ENCODE results near the gene HAPLN1. TPM values are rescaled to one million over a fixed set of nuclear protein-coding genes. Genes with fewer than 3 reads are reported as not detected.

Gene HAPLN1
- total RNA-seq, 4 donors from 2014 or later: 0.31 to 1.8 (median 0.86) TPM

GRCh38 chr5:83689881-83690280 lies 30.8 kb downstream of the HAPLN1 start:
- Histone ChIP-seq H3K36me3 (no peaks in the 10 kb centered on the region), H3K4me1 (no peaks in the 10 kb centered on the region), H3K27me3 (no peaks in the 10 kb centered on the region), H3K27ac (no peak overlapping the region), H3K9me3 (no peaks in the 10 kb centered on the region), H3K4me3 (no peak overlapping the region)
- WGBS, 2 donors (ENCODE audit: low coverage in 1 of 2): 0 to 83% methylated on average over 1 of the region's 1 CpG
- ATAC-seq: no peak
- TF ChIP-seq CTCF (IDR thresholded peaks at IDR 0.05) (no peak), POLR2AphosphoS5 (IDR thresholded peaks at IDR 0.05) (no peak), EP300 (IDR thresholded peaks at IDR 0.05) (no peak), POLR2A (IDR thresholded peaks at IDR 0.05) (no peak)

GRCh38 chr5:83688281-83688680 lies 32.4 kb downstream of the HAPLN1 start:
- Histone ChIP-seq H3K9me3 (no peaks in the 10 kb centered on the region), H3K27ac (no peak overlapping the region), H3K4me3 (no peak overlapping the region), H3K36me3 (no peaks in the 10 kb centered on the region), H3K27me3 (no peaks in the 10 kb centered on the region), H3K4me1 (no peaks in the 10 kb centered on the region)
- 85 to 89% methylated on average over 4 of the region's 4 CpGs for WGBS, 2 donors (ENCODE audit: low coverage in 1 of 2)
- ATAC-seq: no peak
- TF ChIP-seq POLR2AphosphoS5 (IDR thresholded peaks at IDR 0.05): no peak
- TF ChIP-seq CTCF (IDR thresholded peaks at IDR 0.05): no peak
- no peak for TF ChIP-seq EP300 (IDR thresholded peaks at IDR 0.05)
- no peak for TF ChIP-seq POLR2A (IDR thresholded peaks at IDR 0.05)

GRCh38 chr5:83687124-83687619 lies 33.5 kb downstream of the HAPLN1 start:
- WGBS, 2 donors (ENCODE audit: low coverage in 1 of 2): 63 to 66% methylated on average over 2 of the region's 2 CpGs
- ATAC-seq: no peak

GRCh38 chr5:83686251-83686650 lies 34.4 kb downstream of the HAPLN1 start:
- Histone ChIP-seq H3K27ac (no peak overlapping the region), H3K4me1 (no peaks in the 10 kb centered on the region), H3K27me3 (no peaks in the 10 kb centered on the region), H3K4me3 (no peak overlapping the region), H3K36me3 (no peaks in the 10 kb centered on the region), H3K9me3 (no peaks in the 10 kb centered on the region)
- ATAC-seq: no peak
- TF ChIP-seq POLR2A (IDR thresholded peaks at IDR 0.05): no peak
- no peak for TF ChIP-seq EP300 (IDR thresholded peaks at IDR 0.05)
- no peak for TF ChIP-seq CTCF (IDR thresholded peaks at IDR 0.05)
- no peak for TF ChIP-seq POLR2AphosphoS5 (IDR thresholded peaks at IDR 0.05)
- 84 to 100% methylated on average over 1 to 2 of the region's 2 CpGs for WGBS, 2 donors (ENCODE audit: low coverage in 1 of 2)

More at GRCh38 chr5:83687124-83687619, 33.5 kb downstream of the HAPLN1 start:
- TF ChIP-seq POLR2AphosphoS5 (IDR thresholded peaks at IDR 0.05) (no peak), EP300 (IDR thresholded peaks at IDR 0.05) (no peak), POLR2A (IDR thresholded peaks at IDR 0.05) (no peak), CTCF (IDR thresholded peaks at IDR 0.05) (no peak)
- Histone ChIP-seq H3K4me1 (no peaks in the 10 kb centered on the region), H3K9me3 (no peaks in the 10 kb centered on the region), H3K4me3 (no peak overlapping the region), H3K36me3 (no peaks in the 10 kb centered on the region), H3K27ac (no peak overlapping the region), H3K27me3 (no peaks in the 10 kb centered on the region)

- ATAC-seq: no peak
- Histone ChIP-seq H3K4me3 (no peak overlapping the region), H3K4me1 (no peaks in the 10 kb centered on the region), H3K9me3 (no peaks in the 10 kb centered on the region), H3K27ac (no peak overlapping the region), H3K36me3 (no peaks in the 10 kb centered on the region), H3K27me3 (no peaks in the 10 kb centered on the region)
- 47 to 61% methylated on average over 2 of the region's 2 CpGs for WGBS, 2 donors (ENCODE audit: low coverage in 1 of 2)
- no peak for TF ChIP-seq POLR2AphosphoS5 (IDR thresholded peaks at IDR 0.05)
- TF ChIP-seq CTCF (IDR thresholded peaks at IDR 0.05): no peak
- TF ChIP-seq POLR2A (IDR thresholded peaks at IDR 0.05): no peak
- no peak for TF ChIP-seq EP300 (IDR thresholded peaks at IDR 0.05)
Observed at GRCh38 chr5:83683836-83684235, 36.8 kb downstream of the HAPLN1 start.
